GM12864 (cell line): ENCODE data around the gene PRODH2.

Experiments used
- DNase-seq: peaks from one replicate; pipeline ENCODE4 v3.0.0-alpha.2; 2011; ENCODE audit warnings: low read depth
- H3K4me3 ChIP-seq: 2 replicates; pipeline ENCODE4 v1.5.1; 2011; ENCODE audit warnings: mild to moderate bottlenecking, low read depth, low read length, control low read depth
- TF ChIP-seq, protein P1 (sequence below): IDR thresholded peaks from 2 replicates; pipeline ENCODE4 v1.5.1; 2011; ENCODE audit warnings: low read depth, mild to moderate bottlenecking, moderate library complexity, low read length, control low read depth, inconsistent platforms; ENCODE audit errors: missing control alignments

The PRODH2 gene

DNA sequence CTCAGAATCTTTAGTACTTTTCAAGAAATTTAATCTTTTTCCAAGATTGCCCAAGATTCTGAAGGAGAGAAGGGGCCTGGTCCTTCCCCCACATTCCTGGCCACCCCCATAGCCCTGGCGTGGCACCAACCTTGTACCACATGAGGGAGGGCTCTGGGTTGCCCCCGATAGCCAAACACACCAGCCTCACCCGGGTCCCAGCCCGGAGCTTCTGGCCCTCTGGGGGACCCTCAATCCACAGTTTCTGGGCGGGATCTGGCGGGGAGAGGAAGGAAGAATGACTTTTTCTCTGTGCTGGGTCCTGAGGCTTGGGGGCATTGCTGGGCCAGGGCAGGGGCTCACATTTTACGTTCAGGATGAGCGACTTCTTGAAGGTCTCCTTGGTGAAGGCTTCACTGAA, 35.3 kb upstream of the PRODH2 start:
- TF ChIP-seq, protein P1, sequence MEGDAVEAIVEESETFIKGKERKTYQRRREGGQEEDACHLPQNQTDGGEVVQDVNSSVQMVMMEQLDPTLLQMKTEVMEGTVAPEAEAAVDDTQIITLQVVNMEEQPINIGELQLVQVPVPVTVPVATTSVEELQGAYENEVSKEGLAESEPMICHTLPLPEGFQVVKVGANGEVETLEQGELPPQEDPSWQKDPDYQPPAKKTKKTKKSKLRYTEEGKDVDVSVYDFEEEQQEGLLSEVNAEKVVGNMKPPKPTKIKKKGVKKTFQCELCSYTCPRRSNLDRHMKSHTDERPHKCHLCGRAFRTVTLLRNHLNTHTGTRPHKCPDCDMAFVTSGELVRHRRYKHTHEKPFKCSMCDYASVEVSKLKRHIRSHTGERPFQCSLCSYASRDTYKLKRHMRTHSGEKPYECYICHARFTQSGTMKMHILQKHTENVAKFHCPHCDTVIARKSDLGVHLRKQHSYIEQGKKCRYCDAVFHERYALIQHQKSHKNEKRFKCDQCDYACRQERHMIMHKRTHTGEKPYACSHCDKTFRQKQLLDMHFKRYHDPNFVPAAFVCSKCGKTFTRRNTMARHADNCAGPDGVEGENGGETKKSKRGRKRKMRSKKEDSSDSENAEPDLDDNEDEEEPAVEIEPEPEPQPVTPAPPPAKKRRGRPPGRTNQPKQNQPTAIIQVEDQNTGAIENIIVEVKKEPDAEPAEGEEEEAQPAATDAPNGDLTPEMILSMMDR = no peak
- DNase-seq = no peak
- no peak overlapping the region for H3K4me3 ChIP-seq

DNA sequence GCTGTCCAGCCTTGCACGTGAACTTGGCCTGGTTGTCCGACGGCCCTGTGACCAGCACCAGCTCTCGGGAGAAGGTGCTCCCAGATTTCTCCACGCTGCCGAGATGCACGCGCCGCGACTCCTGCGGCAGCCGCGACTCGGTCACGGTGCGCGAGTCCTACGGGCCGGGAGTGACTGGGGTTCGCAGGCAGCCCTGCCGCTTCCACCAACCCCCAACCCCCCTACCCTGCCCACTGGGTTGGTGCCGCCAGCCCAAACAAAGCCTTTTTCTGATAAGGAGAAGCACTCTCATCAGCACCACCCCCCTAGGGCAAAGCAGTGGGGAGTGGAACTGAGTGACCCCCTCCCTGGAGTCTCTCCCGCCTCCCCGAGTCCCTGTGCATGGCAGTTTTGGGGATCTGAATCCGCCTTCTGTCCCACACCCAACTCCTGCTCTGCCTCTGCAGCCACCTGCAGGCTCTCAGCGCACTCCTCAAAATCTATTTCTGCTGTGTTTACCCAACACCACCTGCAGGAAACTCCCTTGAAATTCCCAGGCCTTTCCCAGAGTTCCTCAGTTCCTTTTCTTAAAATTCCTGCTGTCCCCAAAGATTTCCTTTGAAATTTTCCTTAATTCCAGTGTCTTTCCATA, 33.5 kb upstream of the PRODH2 start:
- TF ChIP-seq, protein P1 = no peak
- no peak overlapping the region for H3K4me3 ChIP-seq
- DNase-seq = no peak

DNA sequence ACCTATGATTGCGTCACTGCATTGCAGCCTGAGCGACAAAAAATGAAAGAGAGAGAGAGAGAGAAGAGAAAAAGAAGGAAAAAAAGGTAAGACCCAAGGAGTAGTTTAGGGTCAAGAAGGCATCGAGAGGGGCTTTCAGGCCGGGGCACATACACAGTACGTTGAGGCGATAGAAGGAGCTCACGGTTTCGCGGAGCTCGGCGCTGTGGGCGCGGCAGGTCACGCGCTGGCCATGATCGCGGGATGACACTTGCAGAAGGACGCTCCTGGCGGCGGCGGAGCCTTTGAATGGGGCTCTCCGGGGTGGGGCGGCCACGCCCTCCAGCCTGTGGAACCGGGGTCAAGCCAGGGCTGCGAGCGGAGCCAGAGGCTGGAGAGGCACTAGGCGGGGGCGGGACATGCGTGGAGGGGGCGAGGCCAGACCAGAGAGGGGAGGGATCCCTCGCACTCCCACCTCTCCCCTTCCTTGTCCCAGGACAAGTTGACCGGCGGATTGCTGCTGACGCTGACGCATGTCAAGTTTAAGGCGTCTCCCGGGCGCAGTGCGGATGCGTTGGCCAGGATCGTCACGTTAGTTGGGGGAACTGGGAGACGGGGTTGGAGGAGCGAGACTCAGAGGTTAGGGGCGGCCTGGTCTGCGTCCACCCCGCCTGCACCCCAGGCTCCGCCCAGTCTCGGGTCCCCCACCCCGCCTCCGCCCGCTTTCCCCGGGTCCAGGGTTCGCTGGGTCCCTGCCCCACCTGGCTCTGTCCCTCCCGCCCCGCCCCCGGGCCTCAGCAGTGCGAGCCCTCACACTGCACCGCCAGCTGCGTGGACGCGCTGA, 32.8 kb upstream of the PRODH2 start:
- TF ChIP-seq, protein P1 = no peak
- H3K4me3 ChIP-seq = no peak overlapping the region
- DNase-seq = no peak

DNA sequence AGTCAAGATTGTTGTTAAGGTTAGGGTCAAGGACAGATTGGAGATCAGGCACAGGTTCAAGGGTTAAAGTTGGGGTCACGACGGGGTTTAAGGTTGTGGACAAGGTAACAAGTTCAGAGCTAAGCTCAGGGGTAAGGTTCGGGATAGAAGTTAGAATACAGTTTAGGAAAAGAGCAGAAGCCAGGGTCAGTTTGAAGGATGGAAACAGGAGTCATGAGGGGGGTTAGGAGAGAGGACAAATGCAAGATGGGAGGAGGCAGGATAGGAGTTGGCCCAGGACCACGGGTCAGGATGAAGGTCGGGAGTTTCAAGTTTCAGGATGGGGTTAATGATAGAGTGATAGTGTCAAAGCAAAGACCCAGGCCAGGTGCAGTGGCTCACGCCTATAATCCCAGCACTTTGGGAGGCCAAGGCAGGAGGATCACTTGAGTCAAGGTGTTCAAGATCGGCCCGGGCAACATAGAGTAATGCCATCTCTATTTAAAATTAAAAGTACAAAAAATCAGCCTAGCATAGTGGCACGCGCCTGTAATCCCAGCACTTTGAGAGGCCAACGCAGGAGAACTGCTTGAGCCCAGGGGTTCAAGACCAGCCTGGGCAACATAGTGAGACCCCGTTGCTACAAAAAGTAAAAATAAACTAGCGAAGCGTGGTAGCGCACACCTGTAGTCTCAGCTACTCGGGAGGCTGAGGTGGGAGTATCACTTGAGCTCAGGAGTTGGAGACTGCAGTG, 32.0 kb upstream of the PRODH2 start:
- TF ChIP-seq, protein P1 = no peak
- no peak overlapping the region for H3K4me3 ChIP-seq
- DNase-seq = no peak

DNA sequence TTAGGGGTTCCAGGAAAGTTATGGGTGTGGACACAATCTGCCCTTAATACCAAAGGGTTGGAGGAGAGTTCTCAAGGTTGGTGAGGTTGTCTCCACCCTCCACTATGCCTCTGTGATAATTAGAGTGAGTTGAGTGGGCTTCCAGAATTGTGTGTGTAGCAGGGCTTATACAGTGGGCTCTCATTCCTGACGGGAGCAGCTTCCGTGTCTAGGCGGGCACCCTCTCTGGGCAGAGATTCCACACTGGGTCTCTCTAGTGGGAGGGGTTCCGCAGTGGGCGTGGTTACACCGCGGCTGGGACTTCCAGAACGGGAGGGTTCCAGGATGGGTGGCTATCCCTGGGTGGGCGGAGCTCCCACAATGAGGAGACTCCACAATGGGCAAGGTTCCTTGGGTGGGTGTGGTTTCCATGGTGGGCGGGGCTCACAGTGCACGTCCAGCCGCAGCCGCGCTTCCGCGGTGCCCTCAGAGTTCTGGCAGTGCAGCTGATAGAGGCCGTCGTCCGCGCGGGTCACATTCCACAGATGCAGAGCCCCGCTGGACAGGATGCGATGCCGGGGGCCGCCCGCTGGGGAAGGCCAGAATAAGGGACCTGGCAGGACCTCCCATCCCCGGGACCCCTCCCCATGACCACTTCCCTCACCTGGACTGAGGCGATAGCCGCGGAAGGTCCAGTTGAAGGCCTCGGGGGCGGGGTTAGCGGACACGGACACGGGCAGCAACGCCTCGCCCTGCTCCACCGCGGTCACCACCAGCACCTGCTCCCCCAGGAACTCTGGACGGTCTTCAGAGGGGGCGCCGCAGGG, 31.2 kb upstream of the PRODH2 start:
- no peak for DNase-seq
- TF ChIP-seq, protein P1 = no peak
- no peak overlapping the region for H3K4me3 ChIP-seq

DNA sequence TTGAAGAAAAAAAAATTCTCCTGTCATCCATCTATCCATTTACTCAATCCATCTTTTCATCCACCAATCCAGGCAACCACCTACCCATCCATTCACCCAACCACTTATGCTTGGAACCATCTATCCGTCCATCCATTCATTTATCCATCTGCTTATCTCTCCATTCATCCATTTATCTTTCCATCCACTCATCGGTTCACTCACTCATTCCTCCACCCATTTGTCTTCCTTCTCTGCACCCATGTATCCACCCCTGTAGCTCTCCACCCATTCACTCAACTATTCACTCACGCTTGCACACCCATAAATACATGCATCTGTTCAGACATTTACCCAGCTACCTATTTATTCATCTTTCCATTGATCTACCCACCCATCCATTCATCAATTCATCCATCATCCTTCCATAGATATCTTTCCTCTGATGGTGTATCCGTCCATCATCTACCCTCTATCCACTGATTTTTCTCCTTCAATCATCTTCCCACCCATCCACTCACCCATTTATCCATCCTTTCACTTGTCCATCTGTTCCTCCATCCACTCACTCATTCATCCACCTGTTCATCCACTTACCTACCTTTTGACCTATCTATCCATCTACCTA, 30.1 kb upstream of the PRODH2 start:
- DNase-seq = no peak
- TF ChIP-seq, protein P1 = no peak
- H3K4me3 ChIP-seq = no peak overlapping the region
